Measurements from ENCODE around the gene SEC24D.
"Not testable (repeated sequence)": the region's sequence is repeated elsewhere in the genome, so short reads cannot be mapped to it uniquely, and the experiment has no call there.

Gene SEC24D

DNA sequence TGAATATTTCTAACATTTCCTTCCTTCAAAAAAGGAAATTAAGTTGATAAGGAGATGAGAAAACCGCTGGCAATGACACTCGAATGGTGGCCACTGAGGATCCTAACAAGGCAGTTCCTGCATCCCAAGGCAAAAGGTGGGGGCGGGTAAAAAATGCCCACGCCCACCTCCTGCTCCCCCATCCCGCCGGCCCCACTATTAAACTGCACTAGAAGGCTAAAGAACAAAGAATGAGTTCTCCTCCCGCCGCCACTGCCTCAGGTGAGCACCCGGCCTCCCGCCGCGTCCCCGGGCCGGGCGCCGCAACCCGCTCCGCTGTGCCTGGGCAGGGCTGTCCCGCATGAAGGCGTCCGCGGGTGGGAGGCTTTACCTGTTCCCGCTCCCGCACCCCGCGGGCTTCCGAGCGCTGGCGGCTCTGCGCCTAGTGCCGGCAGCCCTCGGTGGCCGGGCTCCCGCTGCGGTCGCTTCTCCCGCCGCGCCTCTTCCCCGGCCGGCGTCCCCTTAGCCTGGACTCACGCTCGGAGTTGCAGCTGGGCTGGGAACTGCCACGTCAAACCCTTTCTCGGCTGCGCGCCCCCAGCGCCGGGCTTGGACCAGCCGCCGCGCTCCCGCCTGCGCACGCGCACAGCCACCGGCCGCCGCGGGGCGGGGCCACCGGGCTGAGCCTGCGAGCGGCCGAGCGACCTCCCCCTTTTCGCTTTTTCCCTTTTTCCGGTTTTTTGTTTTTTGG, at the start of gene SEC24D:
Gene SEC24D (minus strand): TSS at position 556 of the 730 bp plus-strand sequence. CDS start 2,430 bp downstream, outside the sequence.
- DNase-seq (ENCODE audit: low read depth, low spot score) = peak; percentile 68
- no CpG with 5 or more reads among the region's 69 CpGs for WGBS (ENCODE audit: insufficient coverage, insufficient read length)

DNA sequence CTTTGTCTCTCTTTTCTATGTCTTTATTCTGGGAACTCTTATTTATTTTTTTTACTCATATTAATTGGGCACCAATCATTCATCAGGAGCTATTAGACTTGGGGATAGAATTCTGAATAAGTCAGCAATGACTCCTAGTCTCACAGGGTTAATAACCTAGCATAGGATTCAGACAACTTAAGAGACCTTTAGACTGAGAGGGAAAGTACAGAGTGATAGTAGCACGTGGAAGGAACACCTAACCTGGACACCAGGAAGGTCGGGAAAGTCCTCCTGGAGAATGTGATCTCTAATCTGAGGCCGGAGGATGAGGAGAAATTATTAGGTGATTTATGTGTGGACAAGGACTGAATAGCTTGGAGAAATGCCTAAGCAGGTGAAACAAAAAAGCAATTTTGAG, 48.8 kb upstream of the SEC24D start:
- H3K9me3 ChIP-seq (ENCODE audit: control insufficient read depth, insufficient read depth, low read length) = no peaks in the 10 kb centered on the region
- WGBS (ENCODE audit: insufficient coverage, insufficient read length) = no CpG with 5 or more reads among the region's 3 CpGs
- no peaks in the 10 kb centered on the region for H3K27me3 ChIP-seq (ENCODE audit: control insufficient read depth, insufficient read depth, low read length)
- H3K4me1 ChIP-seq (ENCODE audit: control insufficient read depth, insufficient read depth, low read length) = 0 out of 2 replicates have a peak, but pooled peaks cover 2% of the 10 kb centered on the region
- no peak overlapping the region for H3K27ac ChIP-seq (ENCODE audit: low read length)
- H3K4me3 ChIP-seq (ENCODE audit: low read length) = no peak overlapping the region
- H3K36me3 ChIP-seq (ENCODE audit: control insufficient read depth, insufficient read depth, low read length) = no peaks in the 10 kb centered on the region
- DNase-seq (ENCODE audit: low read depth, low spot score) = no peak

More for the DNA sequence above, at the start of gene SEC24D:
- Histone ChIP-seq H3K36me3 (ENCODE audit: control insufficient read depth, insufficient read depth, low read length) (no peaks in the 10 kb centered on the region; the same call in 1 of the 2 replicates), H3K9me3 (ENCODE audit: control insufficient read depth, insufficient read depth, low read length) (no peaks in the 10 kb centered on the region), H3K4me3 (ENCODE audit: low read length) (peak within 1 kb of the TSS; percentile 96), H3K27me3 (ENCODE audit: control insufficient read depth, insufficient read depth, low read length) (no peaks in the 10 kb centered on the region), H3K4me1 (ENCODE audit: control insufficient read depth, insufficient read depth, low read length) (no peaks in the 10 kb centered on the region; the same call in 1 of the 2 replicates), H3K27ac (ENCODE audit: low read length) (no peak within 1 kb of the TSS)

GRCh38 chr4:118883861-118884260, 47.9 kb upstream of the SEC24D start:
- H3K27me3 ChIP-seq (ENCODE audit: control insufficient read depth, insufficient read depth, low read length) = no peaks in the 10 kb centered on the region
- no CpG with 5 or more reads among the region's 1 CpG for WGBS (ENCODE audit: insufficient coverage, insufficient read length)
- no peak overlapping the region for H3K4me3 ChIP-seq (ENCODE audit: low read length)
- H3K36me3 ChIP-seq (ENCODE audit: control insufficient read depth, insufficient read depth, low read length) = no peaks in the 10 kb centered on the region
- no peak for DNase-seq (ENCODE audit: low read depth, low spot score)
- no peaks in the 10 kb centered on the region for H3K9me3 ChIP-seq (ENCODE audit: control insufficient read depth, insufficient read depth, low read length)
- 0 out of 2 replicates have a peak, but pooled peaks cover 2% of the 10 kb centered on the region for H3K4me1 ChIP-seq (ENCODE audit: control insufficient read depth, insufficient read depth, low read length)
- no peak overlapping the region for H3K27ac ChIP-seq (ENCODE audit: low read length)

DNA sequence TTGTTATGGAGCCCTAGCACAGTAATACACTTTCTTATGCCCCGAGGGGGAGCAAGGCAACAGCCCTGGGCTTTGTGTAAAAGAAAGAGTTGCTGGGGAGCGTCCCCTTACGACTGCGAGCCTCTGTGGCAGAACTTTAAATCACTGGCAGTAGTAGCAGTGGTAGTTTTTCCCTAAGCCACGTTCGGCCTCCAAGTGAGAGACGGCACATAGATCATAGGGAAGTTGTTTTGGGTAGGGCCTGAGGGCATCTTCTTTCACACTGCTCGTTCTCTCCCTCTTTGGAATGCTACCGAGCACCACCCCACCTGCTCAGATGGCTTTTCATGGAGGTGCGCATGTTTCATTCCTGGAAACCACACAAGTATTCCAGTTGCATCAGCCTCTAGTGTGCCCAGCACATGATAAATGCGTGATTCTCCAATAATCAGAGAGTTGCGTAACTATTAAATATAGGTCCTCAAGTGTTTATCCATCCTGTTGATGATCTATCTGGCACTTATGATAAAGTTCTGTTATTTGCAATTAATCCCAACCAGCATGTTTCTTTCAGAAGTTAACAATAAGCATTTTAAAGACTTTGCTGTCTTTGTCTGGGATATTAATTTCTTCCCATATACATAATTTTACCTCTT, 45.7 kb upstream of the SEC24D start:
- H3K27me3 ChIP-seq (ENCODE audit: control insufficient read depth, insufficient read depth, low read length) = no peaks in the 10 kb centered on the region
- DNase-seq (ENCODE audit: low read depth, low spot score) = no peak
- WGBS (ENCODE audit: insufficient coverage, insufficient read length) = no CpG with 5 or more reads among the region's 12 CpGs
- no peaks in the 10 kb centered on the region for H3K36me3 ChIP-seq (ENCODE audit: control insufficient read depth, insufficient read depth, low read length)
- H3K4me1 ChIP-seq (ENCODE audit: control insufficient read depth, insufficient read depth, low read length) = 0 out of 2 replicates have a peak, but pooled peaks cover 2% of the 10 kb centered on the region
- H3K9me3 ChIP-seq (ENCODE audit: control insufficient read depth, insufficient read depth, low read length) = no peaks in the 10 kb centered on the region
- no peak overlapping the region for H3K27ac ChIP-seq (ENCODE audit: low read length)
- H3K4me3 ChIP-seq (ENCODE audit: low read length) = no peak overlapping the region

DNA sequence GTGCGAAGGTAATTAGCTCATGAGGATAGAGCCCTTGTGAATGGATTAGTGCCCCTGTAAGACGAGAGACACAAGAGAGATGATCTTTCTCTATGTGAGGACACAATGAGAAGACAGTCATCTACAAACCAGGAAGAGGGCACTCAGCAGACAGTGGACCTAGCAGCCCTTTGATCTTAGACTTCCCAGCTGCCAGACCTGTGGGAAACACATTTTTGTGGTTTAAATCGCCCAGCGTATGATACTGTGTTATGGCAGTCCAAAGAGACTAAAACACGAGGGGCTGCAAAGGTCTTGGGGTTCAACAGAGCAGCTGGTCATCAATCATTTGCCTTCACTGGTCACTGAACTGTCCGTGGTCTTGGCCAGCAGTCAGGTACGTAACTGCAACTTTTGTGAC, 43.5 kb upstream of the SEC24D start:
- Histone ChIP-seq H3K27me3 (ENCODE audit: control insufficient read depth, insufficient read depth, low read length) (no peaks in the 10 kb centered on the region), H3K4me1 (ENCODE audit: control insufficient read depth, insufficient read depth, low read length) (0 out of 2 replicates have a peak, but pooled peaks cover 2% of the 10 kb centered on the region), H3K36me3 (ENCODE audit: control insufficient read depth, insufficient read depth, low read length) (no peaks in the 10 kb centered on the region), H3K4me3 (ENCODE audit: low read length) (no peak overlapping the region), H3K9me3 (ENCODE audit: control insufficient read depth, insufficient read depth, low read length) (no peaks in the 10 kb centered on the region), H3K27ac (ENCODE audit: low read length) (no peak overlapping the region)
- no peak for DNase-seq (ENCODE audit: low read depth, low spot score)
- WGBS (ENCODE audit: insufficient coverage, insufficient read length) = no CpG with 5 or more reads among the region's 7 CpGs

DNA sequence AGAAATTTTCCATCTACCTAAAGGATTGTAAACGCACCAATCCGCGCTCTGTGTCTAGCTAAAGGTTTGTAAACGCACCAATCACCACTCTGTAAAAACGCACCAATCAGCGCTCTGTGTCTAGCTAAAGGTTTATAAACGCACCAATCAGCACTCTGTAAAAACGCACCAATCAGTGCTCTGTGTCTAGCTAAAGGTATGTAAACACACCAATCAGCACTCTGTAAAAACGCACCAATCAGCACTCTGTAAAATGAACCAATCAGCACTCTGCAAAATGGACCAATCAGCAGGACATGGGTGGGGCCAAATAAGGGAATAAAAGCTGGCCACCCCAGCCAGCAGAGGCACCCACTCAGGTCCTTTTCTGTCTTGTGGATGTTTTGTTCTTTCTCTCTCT, 42.6 kb upstream of the SEC24D start:
- DNase-seq (ENCODE audit: low read depth, low spot score); H3K4me1 ChIP-seq (ENCODE audit: control insufficient read depth, insufficient read depth, low read length); H3K36me3 ChIP-seq (ENCODE audit: control insufficient read depth, insufficient read depth, low read length); H3K27me3 ChIP-seq (ENCODE audit: control insufficient read depth, insufficient read depth, low read length); H3K4me3 ChIP-seq (ENCODE audit: low read length); H3K27ac ChIP-seq (ENCODE audit: low read length); H3K9me3 ChIP-seq (ENCODE audit: control insufficient read depth, insufficient read depth, low read length): not testable (repeated sequence)
- no CpG with 5 or more reads among the region's 9 CpGs for WGBS (ENCODE audit: insufficient coverage, insufficient read length)

GRCh38 chr4:118877797-118878196, 41.9 kb upstream of the SEC24D start:
- WGBS (ENCODE audit: insufficient coverage, insufficient read length) = no CpG with 5 or more reads among the region's 6 CpGs
- H3K36me3 ChIP-seq (ENCODE audit: control insufficient read depth, insufficient read depth, low read length) = no peaks in the 10 kb centered on the region
- H3K4me3 ChIP-seq (ENCODE audit: low read length) = no peak overlapping the region
- H3K27me3 ChIP-seq (ENCODE audit: control insufficient read depth, insufficient read depth, low read length) = no peaks in the 10 kb centered on the region
- H3K9me3 ChIP-seq (ENCODE audit: control insufficient read depth, insufficient read depth, low read length) = no peaks in the 10 kb centered on the region
- 0 out of 2 replicates have a peak, but pooled peaks cover 2% of the 10 kb centered on the region for H3K4me1 ChIP-seq (ENCODE audit: control insufficient read depth, insufficient read depth, low read length)
- no peak overlapping the region for H3K27ac ChIP-seq (ENCODE audit: low read length)
- no peak for DNase-seq (ENCODE audit: low read depth, low spot score)

DNA sequence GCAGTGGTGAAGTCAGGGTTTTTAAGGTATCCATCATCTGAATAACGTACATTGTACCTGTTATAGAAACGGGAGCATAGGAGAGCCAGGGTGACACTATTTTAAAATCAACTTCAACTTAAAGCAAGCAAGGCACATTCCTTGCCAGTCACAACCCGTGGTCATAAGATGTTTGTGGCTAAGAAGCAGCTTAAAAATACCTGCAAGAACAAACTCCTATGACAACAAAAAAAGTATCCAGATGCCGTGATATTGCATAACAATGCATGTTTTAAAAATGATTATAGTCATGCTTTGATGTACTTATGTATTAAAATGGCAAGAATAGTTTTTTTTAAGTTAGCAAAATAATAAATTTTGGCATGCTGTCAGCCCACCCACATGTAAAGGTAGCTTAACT, 36.3 kb upstream of the SEC24D start:
- WGBS (ENCODE audit: insufficient coverage, insufficient read length) = no CpG with 5 or more reads among the region's 4 CpGs
- no peak for DNase-seq (ENCODE audit: low read depth, low spot score)
- Histone ChIP-seq H3K9me3 (ENCODE audit: control insufficient read depth, insufficient read depth, low read length) (no peaks in the 10 kb centered on the region), H3K36me3 (ENCODE audit: control insufficient read depth, insufficient read depth, low read length) (no peaks in the 10 kb centered on the region), H3K27ac (ENCODE audit: low read length) (no peak overlapping the region), H3K27me3 (ENCODE audit: control insufficient read depth, insufficient read depth, low read length) (no peaks in the 10 kb centered on the region), H3K4me1 (ENCODE audit: control insufficient read depth, insufficient read depth, low read length) (no peaks in the 10 kb centered on the region), H3K4me3 (ENCODE audit: low read length) (no peak overlapping the region)

GRCh38 chr4:118869808-118870342, 33.9 kb upstream of the SEC24D start:
- no peak for DNase-seq (ENCODE audit: low read depth, low spot score)

GRCh38 chr4:118867311-118868067, 31.6 kb upstream of the SEC24D start:
- WGBS (ENCODE audit: insufficient coverage, insufficient read length) = no CpG with 5 or more reads among the region's 3 CpGs
- Histone ChIP-seq H3K36me3 (ENCODE audit: control insufficient read depth, insufficient read depth, low read length) (no peaks in the 10 kb centered on the region), H3K27ac (ENCODE audit: low read length) (no peak overlapping the region), H3K9me3 (ENCODE audit: control insufficient read depth, insufficient read depth, low read length) (no peaks in the 10 kb centered on the region), H3K4me1 (ENCODE audit: control insufficient read depth, insufficient read depth, low read length) (no peaks in the 10 kb centered on the region), H3K4me3 (ENCODE audit: low read length) (no peak overlapping the region), H3K27me3 (ENCODE audit: control insufficient read depth, insufficient read depth, low read length) (no peaks in the 10 kb centered on the region)
- no peak for DNase-seq (ENCODE audit: low read depth, low spot score)

More at GRCh38 chr4:118869808-118870342, 33.9 kb upstream of the SEC24D start:
- no peaks in the 10 kb centered on the region for H3K36me3 ChIP-seq (ENCODE audit: control insufficient read depth, insufficient read depth, low read length)
- no CpG with 5 or more reads among the region's 2 CpGs for WGBS (ENCODE audit: insufficient coverage, insufficient read length)
- H3K4me1 ChIP-seq (ENCODE audit: control insufficient read depth, insufficient read depth, low read length) = no peaks in the 10 kb centered on the region
- no peaks in the 10 kb centered on the region for H3K9me3 ChIP-seq (ENCODE audit: control insufficient read depth, insufficient read depth, low read length)
- H3K27ac ChIP-seq (ENCODE audit: low read length) = no peak overlapping the region
- no peak overlapping the region for H3K4me3 ChIP-seq (ENCODE audit: low read length)
- H3K27me3 ChIP-seq (ENCODE audit: control insufficient read depth, insufficient read depth, low read length) = no peaks in the 10 kb centered on the region
